Lower leg skin (tissue), 4 donors: Measurements from ENCODE around the gene GPR132. TPM values are rescaled to one million over a fixed set of nuclear protein-coding genes. Genes with fewer than 3 reads are reported as not detected.

Source experiments
- DNase-seq, 2 donors: peaks; one replicate each; pipeline ENCODE4 v3.0.0-alpha.2; 2019; ENCODE audit warnings: low spot score in 2 of 2
- H3K4me3 ChIP-seq: fragments of 200-600 bp; sonication (generic); 2 replicates; pipeline ENCODE4 v1.5.1; 2017; ENCODE audit warnings: mild to moderate bottlenecking, low read depth; ENCODE audit not compliant: poor library complexity, severe bottlenecking
- POLR2A ChIP-seq, 2 donors: fragments of 450-650 bp; IDR thresholded peaks; one replicate each; pipeline ENCODE4 v1.6.1; 2016 to 2017; ENCODE audit warnings: antibody characterized with exemption in 2 of 2, mild to moderate bottlenecking in 1 of 2, moderate library complexity in 1 of 2
- WGBS, 2 donors: methylation state at CpG; one replicate each; pipeline ENCODE4 v1.1.5; 2018; 5-methylcytosine and 5-hydroxymethylcytosine counted together
- intact Hi-C: fragments of 100-400 bp; cut with DNase I; formaldehyde crosslinking; loops from one replicate; pipeline ENCODE4 v1.15.0; 2023; ENCODE audit warnings: low total_unique reads
- total RNA-seq, 4 donors: library from RNA; depleted of rRNA; stranded (reverse); fragments of >200 nt; gene quantifications; one replicate each; pipeline ENCODE4 v1.1.0, GENCODE V29; 2016
- TF ChIP-seq, protein P1 (sequence below), 3 donors: fragments of 450-650 bp; IDR thresholded peaks; one replicate each; pipeline ENCODE4 v1.5.1; 2016; ENCODE audit warnings: antibody characterized with exemption in 3 of 3, mild to moderate bottlenecking in 3 of 3, moderate library complexity in 2 of 3

Gene GPR132
- total RNA-seq, 4 donors from 2014 or later: 0.84 to 1.3 (median 1.1) TPM

DNA sequence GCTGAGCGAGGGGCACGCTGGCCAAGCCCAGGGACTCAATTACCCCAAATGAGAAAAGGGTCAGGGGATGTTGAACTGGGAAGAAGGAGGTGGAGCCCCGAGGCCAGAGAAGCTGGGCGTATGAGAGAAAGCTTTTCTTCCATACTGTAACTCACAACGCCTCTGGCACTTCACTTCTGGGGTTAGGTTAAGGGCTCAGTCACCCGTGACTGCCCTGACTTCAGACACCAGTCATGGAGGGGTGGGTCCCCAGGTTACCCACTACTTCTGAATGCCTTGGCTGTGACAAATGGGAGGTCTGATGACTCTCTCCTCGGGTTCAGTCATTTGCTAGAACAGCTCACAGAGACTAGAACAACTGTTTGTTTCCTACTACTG lies 5.5 kb upstream of the GPR132 start:
- TF ChIP-seq, protein P1, sequence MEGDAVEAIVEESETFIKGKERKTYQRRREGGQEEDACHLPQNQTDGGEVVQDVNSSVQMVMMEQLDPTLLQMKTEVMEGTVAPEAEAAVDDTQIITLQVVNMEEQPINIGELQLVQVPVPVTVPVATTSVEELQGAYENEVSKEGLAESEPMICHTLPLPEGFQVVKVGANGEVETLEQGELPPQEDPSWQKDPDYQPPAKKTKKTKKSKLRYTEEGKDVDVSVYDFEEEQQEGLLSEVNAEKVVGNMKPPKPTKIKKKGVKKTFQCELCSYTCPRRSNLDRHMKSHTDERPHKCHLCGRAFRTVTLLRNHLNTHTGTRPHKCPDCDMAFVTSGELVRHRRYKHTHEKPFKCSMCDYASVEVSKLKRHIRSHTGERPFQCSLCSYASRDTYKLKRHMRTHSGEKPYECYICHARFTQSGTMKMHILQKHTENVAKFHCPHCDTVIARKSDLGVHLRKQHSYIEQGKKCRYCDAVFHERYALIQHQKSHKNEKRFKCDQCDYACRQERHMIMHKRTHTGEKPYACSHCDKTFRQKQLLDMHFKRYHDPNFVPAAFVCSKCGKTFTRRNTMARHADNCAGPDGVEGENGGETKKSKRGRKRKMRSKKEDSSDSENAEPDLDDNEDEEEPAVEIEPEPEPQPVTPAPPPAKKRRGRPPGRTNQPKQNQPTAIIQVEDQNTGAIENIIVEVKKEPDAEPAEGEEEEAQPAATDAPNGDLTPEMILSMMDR (IDR thresholded peaks at IDR 0.05): no peak
- TF ChIP-seq POLR2A (IDR thresholded peaks at IDR 0.05): no peak
- no peak for DNase-seq
- intact Hi-C loops: no loop called here
- H3K4me3 ChIP-seq: no peak overlapping the region
- 36 to 40% methylated on average over 7 of the region's 7 CpGs for WGBS, 2 donors

DNA sequence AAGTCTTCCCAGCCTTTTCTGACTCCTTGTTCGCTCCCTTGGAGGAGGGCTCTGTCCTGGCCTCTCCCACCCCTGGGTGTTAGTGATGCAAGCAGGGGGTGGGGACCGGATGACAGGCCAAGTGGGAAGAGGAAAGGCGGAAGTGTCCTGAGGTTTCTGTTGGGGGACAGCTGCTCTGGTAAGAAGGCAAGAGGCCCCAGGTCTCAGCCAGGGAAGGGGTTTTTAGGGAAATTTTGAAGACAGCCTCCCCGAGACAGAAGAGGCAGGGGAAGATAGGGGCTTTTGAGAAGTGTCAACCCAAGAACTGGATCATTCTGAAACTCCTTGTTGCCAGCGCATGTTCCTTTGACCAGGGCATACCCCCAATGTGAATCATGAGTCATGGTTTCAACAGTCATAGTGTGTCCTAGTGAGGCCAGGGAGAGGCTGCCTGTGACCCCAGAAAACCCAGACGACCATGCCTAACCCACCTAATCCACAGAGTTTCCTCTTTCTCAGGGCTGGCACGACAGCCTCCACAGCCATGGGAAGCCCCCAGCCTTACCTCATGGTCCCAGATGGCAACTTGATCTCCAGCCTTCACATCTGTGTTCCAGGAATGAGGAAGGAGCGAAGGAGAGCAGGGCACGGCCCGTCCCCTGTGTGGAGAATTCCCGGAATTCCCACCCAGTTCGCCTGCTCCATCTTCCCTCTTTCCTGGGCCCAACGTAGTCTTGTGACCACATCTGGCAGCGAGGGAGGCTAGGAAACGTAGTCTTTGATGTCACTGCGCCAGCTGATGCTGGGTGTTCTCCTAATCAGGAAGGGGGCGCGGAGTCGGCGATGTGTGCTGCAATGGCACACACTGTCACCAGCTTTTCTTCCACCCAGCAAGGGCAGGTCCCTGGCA lies 4.9 kb upstream of the GPR132 start:
- intact Hi-C loops: no loop called here
- no peak for DNase-seq
- WGBS, 2 donors: 60 to 65% methylated on average over 20 of the region's 20 CpGs
- TF ChIP-seq, protein P1 (IDR thresholded peaks at IDR 0.05): no peak
- TF ChIP-seq POLR2A (IDR thresholded peaks at IDR 0.05): no peak
- H3K4me3 ChIP-seq: no peak overlapping the region

DNA sequence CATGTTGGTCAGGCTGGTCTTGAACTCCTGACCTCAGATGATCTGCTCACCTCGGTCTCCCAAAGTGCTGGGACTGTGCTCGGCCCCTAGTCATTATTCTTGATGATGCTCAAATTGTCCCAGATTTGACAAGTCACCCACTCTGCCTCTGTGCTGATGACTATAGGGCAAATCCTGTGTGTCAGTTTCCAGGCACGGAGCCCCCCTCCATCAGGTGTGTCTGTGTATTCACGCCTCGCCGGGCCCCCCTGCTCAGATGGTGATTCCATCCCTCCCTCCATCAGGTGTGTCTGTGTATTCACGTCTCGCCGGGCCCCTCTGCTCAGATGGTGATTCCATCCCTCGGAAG lies 4.3 kb upstream of the GPR132 start:
- TF ChIP-seq, protein P1 (IDR thresholded peaks at IDR 0.05): no peak
- no peak for TF ChIP-seq POLR2A (IDR thresholded peaks at IDR 0.05)
- H3K4me3 ChIP-seq: no peak overlapping the region
- DNase-seq: no peak
- intact Hi-C loops: no loop called here
- 86 to 94% methylated on average over 10 of the region's 10 CpGs for WGBS, 2 donors

DNA sequence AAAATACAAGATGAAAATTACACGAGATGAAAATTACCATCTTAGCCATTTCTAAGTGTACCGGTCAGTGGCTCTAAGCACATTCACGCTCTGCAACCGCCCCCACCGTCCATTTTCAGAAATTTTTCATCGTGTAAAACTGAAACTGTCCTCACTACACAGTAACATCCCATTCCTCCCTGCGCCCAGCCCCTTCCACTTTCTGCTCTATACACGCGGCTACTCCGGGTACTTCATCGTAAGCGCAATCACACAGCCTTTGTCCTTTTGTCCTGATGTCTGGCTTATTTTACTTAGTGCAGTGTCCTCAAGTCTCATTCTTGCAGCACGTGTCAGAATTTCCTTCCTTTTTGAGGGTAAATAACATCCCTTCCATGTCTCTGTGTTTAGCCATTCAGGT lies 3.6 kb upstream of the GPR132 start:
- no peak overlapping the region for H3K4me3 ChIP-seq
- DNase-seq: no peak
- intact Hi-C loops: no loop called here
- TF ChIP-seq POLR2A (IDR thresholded peaks at IDR 0.05): no peak
- TF ChIP-seq, protein P1 (IDR thresholded peaks at IDR 0.05): no peak
- WGBS, 2 donors: 81 to 87% methylated on average over 13 of the region's 13 CpGs

DNA sequence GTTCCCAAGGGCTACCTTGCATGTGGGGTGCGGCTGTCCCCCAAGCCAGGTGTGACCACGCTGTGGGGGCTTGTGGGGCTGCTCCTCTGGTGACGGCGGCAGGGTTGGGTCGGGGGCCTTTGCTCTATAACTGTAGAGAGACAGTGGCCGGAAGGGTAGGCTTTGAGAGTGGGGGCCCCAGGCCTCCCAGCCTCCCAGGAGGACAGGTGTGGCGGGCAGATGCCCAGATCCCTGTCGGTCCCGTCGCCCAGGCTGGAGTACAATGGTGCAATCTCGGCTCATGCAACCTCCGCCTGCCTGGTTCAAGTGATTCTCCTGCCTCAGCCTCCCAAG lies 2.7 kb upstream of the GPR132 start:
- no peak overlapping the region for H3K4me3 ChIP-seq
- TF ChIP-seq, protein P1 (IDR thresholded peaks at IDR 0.05): no peak
- no peak for TF ChIP-seq POLR2A (IDR thresholded peaks at IDR 0.05)
- DNase-seq: no peak
- WGBS, 2 donors: 96% methylated on average over 12 of the region's 12 CpGs
- intact Hi-C loops: no loop called here
